ENCODE measurements around the gene ATP2A1.
"Not testable (repeated sequence)": the region's sequence is repeated elsewhere in the genome, so short reads cannot be mapped to it uniquely, and the experiment has no call there.

The ATP2A1 gene

GRCh38 chr16:28865001-28865688 lies 13.1 kb upstream of the ATP2A1 start:
- Histone ChIP-seq H3K36me3 (replicated peaks) (peaks cover 23% of the 10 kb centered on the region), H3K27ac (no peak overlapping the region), H3K27me3 (replicated peaks) (no peaks in the 10 kb centered on the region), H3K4me3 (ENCODE audit: low read depth, low read length) (no peak overlapping the region)
- TF ChIP-seq CTCF (IDR thresholded peaks at IDR 0.05; ENCODE audit: low read depth, low read length, missing control alignments), result no peak
- in situ Hi-C loops (cut with HindIII; ENCODE audit: low pct_ligation_motif_present, low sequenced_read_pairs), result no loop called here
- no peak for DNase-seq

- H3K27me3 ChIP-seq (replicated peaks), result no peaks in the 10 kb centered on the region
- TF ChIP-seq CTCF (IDR thresholded peaks at IDR 0.05; ENCODE audit: low read depth, low read length, missing control alignments), result no peak
- peaks cover 29% of the 10 kb centered on the region for H3K36me3 ChIP-seq (replicated peaks)
- in situ Hi-C loops (cut with HindIII; ENCODE audit: low pct_ligation_motif_present, low sequenced_read_pairs), result no loop called here
- no peak overlapping the region for H3K4me3 ChIP-seq (ENCODE audit: low read depth, low read length)
- DNase-seq, result no peak
- no peak overlapping the region for H3K27ac ChIP-seq
Observed at GRCh38 chr16:28865722-28866453, 12.4 kb upstream of the ATP2A1 start.

GRCh38 chr16:28866454-28866804 lies 11.9 kb upstream of the ATP2A1 start:
- no peaks in the 10 kb centered on the region for H3K27me3 ChIP-seq (replicated peaks)
- in situ Hi-C loops (cut with HindIII; ENCODE audit: low pct_ligation_motif_present, low sequenced_read_pairs), result no loop called here
- H3K27ac ChIP-seq, result no peak overlapping the region
- H3K4me3 ChIP-seq (ENCODE audit: low read depth, low read length), result no peak overlapping the region
- TF ChIP-seq CTCF (IDR thresholded peaks at IDR 0.05; ENCODE audit: low read depth, low read length, missing control alignments), result no peak
- peaks cover 33% of the 10 kb centered on the region for H3K36me3 ChIP-seq (replicated peaks)
- DNase-seq, result no peak

GRCh38 chr16:28867241-28867640 lies 11.0 kb upstream of the ATP2A1 start:
- H3K36me3 ChIP-seq (replicated peaks), result peaks cover 40% of the 10 kb centered on the region
- no peak for DNase-seq
- TF ChIP-seq CTCF (IDR thresholded peaks at IDR 0.05; ENCODE audit: low read depth, low read length, missing control alignments), result no peak
- no peak overlapping the region for H3K27ac ChIP-seq
- no peak overlapping the region for H3K4me3 ChIP-seq (ENCODE audit: low read depth, low read length)
- H3K27me3 ChIP-seq (replicated peaks), result no peaks in the 10 kb centered on the region
- in situ Hi-C loops (cut with HindIII; ENCODE audit: low pct_ligation_motif_present, low sequenced_read_pairs), result no loop called here

- H3K4me3 ChIP-seq (ENCODE audit: low read depth, low read length); in situ Hi-C loops (cut with HindIII; ENCODE audit: low pct_ligation_motif_present, low sequenced_read_pairs); H3K27me3 ChIP-seq (replicated peaks); H3K27ac ChIP-seq; DNase-seq: not testable (repeated sequence)
- H3K36me3 ChIP-seq (replicated peaks), result peaks cover 42% of the 10 kb centered on the region
Observed at GRCh38 chr16:28867646-28868045, 10.6 kb upstream of the ATP2A1 start.

- DNase-seq, result no peak
- in situ Hi-C loops (cut with HindIII; ENCODE audit: low pct_ligation_motif_present, low sequenced_read_pairs), result no loop called here
- no peak for TF ChIP-seq CTCF (IDR thresholded peaks at IDR 0.05; ENCODE audit: low read depth, low read length, missing control alignments)
- no peak overlapping the region for H3K4me3 ChIP-seq (ENCODE audit: low read depth, low read length)
- H3K27me3 ChIP-seq (replicated peaks), result no peaks in the 10 kb centered on the region
- no peak overlapping the region for H3K27ac ChIP-seq
- H3K36me3 ChIP-seq (replicated peaks), result peaks cover 51% of the 10 kb centered on the region
Observed at GRCh38 chr16:28869201-28869600, 9.1 kb upstream of the ATP2A1 start.

Data from brain microvascular endothelial cell (primary cell).